COLO668 (cell line): ENCODE data around the gene ENTPD7.
"Not testable (repeated sequence)": the region's sequence is repeated elsewhere in the genome, so short reads cannot be mapped to it uniquely, and the experiment has no call there.

ENCODE experiments used
- DNase-seq: peaks from one replicate; lab custom pipeline; 2025; ENCODE audit not compliant: unreplicated experiment; lab: John Stamatoyannopoulos, UW

ENTPD7 gene

DNA sequence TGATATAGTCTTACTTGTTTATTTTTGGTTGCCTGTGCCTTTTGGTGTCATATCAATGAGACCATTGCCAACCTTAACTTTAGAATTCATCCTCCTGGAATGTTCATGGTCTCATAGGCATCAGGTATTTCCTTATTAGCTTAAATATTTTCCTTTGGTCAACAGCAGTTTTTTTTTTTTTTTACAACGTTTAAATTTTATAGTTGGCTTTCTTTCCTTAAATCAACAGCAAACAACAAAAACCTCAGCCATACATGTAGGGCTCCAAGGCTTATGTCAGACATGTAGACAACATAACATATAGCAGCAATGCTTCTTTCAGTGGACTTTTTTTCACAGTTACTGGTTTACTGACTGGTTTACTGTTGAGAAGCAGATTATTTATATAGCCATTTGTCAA, 22.7 kb downstream of the ENTPD7 start:
- no peak for DNase-seq

GRCh38 chr10:99682752-99683151, 23.4 kb downstream of the ENTPD7 start:
- no peak for DNase-seq

GRCh38 chr10:99685597-99685967, 26.3 kb downstream of the ENTPD7 start:
- no peak for DNase-seq

DNA sequence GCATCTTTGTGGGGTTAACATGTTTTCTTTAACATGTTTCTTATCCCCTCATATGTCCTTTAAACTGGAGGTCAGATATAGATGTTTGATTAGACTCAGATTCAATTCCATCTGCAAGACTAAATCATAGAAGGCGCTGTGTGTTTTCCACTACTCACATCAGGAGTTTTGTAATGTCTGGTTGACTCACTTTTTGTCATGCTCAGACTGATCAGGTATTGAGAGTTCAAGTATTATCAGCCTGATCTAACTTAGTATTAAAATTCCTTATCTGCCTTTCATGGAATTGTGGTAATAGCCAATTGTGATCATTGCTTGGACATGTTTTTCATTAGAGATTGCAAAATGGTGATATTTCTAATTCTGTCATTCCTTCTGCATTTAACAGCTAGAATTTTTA, 30.2 kb downstream of the ENTPD7 start:
- no peak for DNase-seq

DNA sequence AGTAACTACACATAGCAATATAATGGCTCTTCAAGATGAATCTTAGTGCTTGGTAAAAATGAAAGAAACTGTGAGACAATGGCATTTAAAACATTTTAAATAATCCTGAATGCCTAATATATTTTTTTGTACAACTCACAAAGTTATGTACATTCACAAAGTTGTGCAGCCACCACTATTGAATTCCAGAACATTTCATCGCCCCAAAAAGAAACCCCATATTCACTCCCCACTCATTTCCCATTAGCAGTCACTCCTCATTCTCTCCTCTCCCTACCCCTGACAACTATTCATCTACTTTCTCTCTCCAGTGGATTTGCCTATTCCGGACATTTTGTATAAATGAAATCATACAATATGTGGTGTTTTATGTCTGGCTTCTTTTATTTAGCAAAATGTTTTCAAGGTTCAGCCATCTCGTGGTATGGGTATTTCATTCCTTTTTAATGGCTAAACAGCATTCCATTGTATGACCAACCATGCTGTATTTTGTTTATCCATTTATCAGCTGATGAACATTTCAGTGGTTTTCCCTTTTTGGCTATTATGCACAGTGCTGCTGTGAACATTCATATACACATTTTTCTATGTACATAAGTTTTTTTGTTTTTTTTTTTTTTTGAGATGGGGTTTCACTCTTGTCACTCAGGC, 34.7 kb downstream of the ENTPD7 start:
- DNase-seq = no peak

- DNase-seq = no peak
Observed at GRCh38 chr10:99695761-99696160, 36.5 kb downstream of the ENTPD7 start.

GRCh38 chr10:99698504-99699080, 39.3 kb downstream of the ENTPD7 start:
- DNase-seq = no peak

GRCh38 chr10:99700649-99701048, 41.3 kb downstream of the ENTPD7 start:
- no peak for DNase-seq

DNA sequence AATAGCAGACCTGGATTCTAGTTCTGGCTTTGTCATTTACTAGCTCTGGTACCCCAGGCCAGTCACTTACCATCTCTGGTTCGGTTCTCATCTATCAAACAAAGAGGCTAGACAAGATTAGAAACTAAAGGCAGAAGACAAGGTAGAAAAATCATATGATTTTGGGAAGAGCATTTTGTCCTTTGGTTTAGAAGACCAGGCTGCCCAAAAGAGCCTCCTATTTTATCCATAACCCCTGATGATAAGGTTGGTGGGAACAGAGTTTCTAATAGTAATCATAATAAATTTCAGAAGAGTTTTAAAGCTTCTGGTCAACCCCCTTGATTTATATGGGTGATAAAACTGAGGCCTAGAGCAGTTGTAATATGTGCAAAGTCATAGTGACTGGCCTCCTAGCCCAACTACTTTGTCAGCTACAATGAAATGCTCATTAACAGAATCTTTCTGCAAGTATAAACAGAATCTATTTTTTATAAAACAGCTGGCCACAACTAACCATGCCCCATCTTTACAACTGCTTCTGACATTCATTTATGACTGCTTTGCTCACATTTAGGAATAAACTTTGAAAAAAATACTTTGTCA, 49.2 kb downstream of the ENTPD7 start:
- DNase-seq = no peak

DNA sequence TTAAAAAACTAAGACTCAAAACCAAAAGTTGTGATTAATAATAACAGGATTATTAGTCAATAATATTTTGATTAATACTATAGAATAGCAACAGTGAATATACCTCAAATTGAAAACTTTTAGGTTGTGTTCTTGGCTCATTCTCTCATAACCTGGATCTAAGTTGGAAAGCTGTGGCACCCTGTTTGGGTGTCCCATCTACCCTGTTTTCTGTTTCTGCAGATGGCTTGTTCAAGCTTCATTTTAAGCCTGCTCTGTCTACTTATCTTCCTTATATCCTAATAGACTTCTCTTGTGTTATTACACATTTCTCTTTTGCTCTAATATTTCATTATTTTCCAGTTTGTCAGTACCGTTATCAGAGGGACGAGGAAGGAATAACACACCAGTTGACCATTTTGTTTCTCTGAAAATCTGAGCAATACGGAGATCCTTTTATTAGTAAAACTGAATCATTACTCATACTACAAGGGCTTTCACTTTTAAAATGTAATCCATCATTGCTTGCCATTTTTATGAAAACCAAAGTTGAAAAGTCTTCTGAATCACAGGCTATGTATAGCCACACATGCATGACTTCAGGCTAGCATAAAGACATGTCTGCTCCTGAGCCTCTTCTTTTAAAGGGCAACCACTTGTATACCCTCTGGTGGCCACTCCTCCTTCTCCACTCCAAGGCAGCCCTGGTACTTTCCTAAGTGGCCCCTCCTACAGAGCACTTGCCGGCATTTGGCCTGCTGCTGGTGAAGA, 50.3 kb downstream of the ENTPD7 start:
- no peak for DNase-seq

DNA sequence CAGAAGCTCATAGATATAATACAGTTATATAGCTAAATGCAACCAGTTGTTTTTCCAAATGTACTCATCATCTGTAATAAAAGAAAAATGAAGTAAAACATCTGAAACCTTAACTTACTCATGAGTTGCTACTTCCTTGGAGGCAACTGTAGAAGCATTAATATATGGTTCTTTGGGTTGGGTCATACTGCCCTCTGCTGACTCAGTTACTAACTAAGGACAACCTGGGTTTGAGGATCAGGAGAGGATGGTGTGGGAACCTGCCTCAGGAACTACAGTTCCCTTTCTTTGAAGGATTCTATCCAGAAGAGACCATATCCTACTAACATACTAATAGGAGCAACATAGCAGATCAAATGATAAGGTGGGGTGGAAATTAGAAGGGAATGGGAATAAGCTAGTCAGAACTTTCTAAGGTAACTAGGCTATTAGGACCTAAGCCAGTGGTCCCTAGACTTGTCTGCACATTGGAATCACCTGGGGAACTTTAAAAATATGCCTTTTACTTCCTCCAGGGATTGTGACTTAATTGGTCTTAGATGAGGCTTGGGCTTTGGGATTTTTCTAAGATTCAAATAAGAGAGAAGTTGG, 51.9 kb downstream of the ENTPD7 start:
- DNase-seq = peak; percentile 25

- DNase-seq = no peak
Observed at GRCh38 chr10:99714446-99714845, 55.1 kb downstream of the ENTPD7 start.

DNA sequence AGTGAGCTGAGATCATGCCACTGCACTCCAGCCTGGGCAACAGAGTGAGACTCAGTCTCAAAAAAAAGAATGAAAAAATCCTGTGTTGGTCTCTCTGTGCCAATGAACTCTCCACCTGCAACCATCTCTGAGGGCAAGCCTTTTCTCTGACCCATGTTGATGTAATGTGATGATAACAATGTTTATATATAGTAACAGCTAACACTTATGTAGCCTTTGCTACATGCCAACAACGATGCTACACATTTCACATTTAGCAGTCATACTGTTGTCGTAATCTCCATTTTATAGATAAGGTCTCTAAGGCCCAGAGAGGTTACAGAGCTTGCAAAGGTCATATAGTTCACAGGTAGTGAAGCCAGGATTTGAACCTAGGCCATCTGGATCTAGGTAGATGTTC, 61.1 kb downstream of the ENTPD7 start:
- DNase-seq = no peak

GRCh38 chr10:99730026-99730425, 70.7 kb downstream of the ENTPD7 start:
- no peak for DNase-seq

- no peak for DNase-seq
Observed at GRCh38 chr10:99731306-99732032, 72.2 kb downstream of the ENTPD7 start.

DNA sequence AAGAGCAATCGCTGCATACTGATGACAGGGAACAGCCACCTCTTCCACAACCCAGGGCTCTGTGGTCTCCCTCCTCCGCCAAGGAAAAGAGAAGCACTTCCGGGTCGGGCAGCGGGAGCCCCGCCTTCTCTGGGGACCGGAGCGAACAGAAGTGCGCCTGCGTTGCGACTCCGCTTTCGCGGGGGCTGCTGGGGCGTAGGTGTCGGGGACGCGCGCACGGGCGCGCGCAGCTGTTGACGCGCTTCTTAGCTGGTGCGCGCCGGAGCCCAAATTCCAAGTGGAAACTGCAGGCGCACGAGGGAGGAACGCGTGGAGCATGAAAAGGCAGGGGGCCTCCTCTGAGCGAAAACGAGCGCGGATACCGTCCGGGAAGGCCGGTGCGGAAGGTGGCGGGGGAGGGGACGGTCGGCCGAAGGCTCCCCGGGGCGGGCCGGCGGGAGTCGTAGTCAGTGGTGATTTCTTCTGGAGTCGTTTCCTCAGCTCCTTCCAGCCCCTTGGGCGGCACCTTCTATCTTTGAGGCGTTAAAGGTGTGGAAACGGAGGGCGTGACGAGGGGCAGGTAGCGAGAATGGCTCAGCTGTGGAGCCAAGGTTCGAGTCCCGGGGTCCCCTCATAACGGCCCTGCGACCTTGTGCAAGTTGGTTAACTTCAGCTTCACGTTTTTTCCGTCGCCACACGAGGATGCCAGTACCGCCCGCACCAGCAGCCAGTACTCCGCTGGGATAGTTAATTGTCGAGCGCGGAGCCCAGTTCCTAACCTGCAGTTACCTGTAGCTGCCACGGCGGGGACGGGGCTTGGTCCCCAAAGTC, 72.9 kb downstream of the ENTPD7 start, which contains the start of the genes COX15 and CUTC:
COX15 (minus strand) TSS at position 95 of the 810 bp plus-strand sequence; CDS start at position 17, 78 bp downstream.
CUTC (plus strand) TSS at position 202 of the 810 bp plus-strand sequence; CDS start at position 317, 115 bp downstream.
- peak; percentile 96 for DNase-seq

DNA sequence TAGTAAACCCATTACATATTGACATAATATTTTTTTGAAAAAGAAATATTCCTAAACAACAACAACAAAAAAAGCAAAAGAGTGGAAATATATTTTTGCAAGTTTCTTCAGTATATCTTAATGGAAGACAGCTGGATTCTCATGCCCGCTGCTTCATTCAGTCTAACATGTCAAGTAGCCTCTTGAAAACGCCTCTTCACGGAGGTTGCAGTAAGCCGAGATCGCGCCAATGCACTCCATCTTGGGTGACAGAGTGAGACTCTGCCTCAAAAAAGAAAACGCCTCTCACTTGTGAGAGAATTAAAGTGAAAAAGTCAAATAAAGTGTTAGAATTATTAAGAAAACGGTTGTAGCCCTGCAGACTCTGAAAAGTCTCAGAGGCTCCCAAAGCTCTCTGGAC, 74.1 kb downstream of the ENTPD7 start:
- peak; percentile 1 for DNase-seq

DNA sequence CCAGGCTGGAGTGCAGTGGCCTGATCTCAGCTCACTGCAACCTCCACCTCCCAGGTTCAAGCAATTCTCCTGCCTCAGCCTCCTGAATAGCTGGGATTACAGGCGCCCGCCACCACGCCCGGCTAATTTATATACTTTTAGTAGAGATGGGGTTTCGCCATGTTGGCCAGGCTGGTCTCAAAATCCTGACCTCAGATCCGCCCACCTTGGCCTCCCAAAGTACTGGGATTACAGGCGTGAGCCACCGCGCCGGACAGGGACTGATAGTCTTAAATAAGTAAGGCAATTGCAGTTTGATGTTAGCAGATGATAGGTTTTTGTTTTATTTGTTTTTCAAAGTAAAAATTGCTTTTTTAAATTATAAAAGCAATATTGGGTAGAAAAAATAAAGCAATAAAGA, 74.8 kb downstream of the ENTPD7 start:
- not testable (repeated sequence) for DNase-seq

DNA sequence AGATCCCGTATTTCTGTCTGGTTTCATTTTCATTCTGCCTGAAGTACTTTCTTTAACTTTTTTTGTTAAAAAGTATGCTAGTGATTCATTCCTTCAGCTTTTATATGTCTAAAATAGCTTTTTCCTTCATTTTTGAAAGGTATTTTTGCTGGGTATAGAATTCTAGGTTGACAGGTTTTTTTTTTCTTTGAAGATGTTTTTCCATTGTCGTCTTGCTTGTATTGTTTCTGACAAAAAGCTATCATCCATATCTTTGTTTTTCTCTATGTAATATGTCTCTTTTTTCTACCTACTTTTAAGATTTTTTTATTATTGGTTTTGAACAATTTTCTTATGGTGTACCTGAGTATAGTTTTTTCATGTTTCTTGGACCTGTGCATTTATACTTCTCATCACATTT, 81.0 kb downstream of the ENTPD7 start:
- DNase-seq = no peak
